Heart left ventricle (tissue), 16 donors: ENCODE data around the gene SAMD10. TPM values are rescaled to one million over a fixed set of nuclear protein-coding genes. Genes with fewer than 3 reads are reported as not detected.

Experiments used
- ATAC-seq, 4 donors: fragments of 200-7000 bp; cut with Tn5 transposase; one replicate each; pipeline ENCODE4 v1.9.1; 2020 to 2022; ENCODE audit warnings: moderate library complexity in 4 of 4, mild to moderate bottlenecking in 3 of 4, moderate number of reproducible peaks in 1 of 4
- DNase-seq, 5 donors: peaks; one replicate each; pipeline ENCODE4 v3.0.0-alpha.2; 2020
- H3K27ac ChIP-seq, 12 donors: fragments of 200-600 bp; sonication (generic) in 4 of 12; one replicate each; pipeline versions ENCODE4 v1.5.0 to v1.8.0; 2016 to 2022; ENCODE audit warnings: mild to moderate bottlenecking in 2 of 12
- H3K27me3 ChIP-seq, 9 donors: fragments of 200-600 bp; sonication (generic) in 2 of 9; one replicate each; pipeline versions ENCODE4 v1.5.1 to v1.8.0; 2016 to 2022; ENCODE audit warnings: mild to moderate bottlenecking in 3 of 9
- H3K36me3 ChIP-seq, 9 donors: fragments of 200-600 bp; sonication (generic) in 2 of 9; one replicate each; pipeline versions ENCODE4 v1.5.0 to v1.8.0; 2018 to 2022; ENCODE audit warnings: mild to moderate bottlenecking in 2 of 9
- H3K4me1 ChIP-seq, 12 donors: fragments of 200-600 bp; sonication (generic) in 4 of 12; one replicate each; pipeline versions ENCODE4 v1.5.0 to v1.8.0; 2016 to 2022; ENCODE audit warnings: mild to moderate bottlenecking in 3 of 12
- H3K4me3 ChIP-seq, 12 donors: fragments of 200-600 bp; sonication (generic) in 4 of 12; one replicate each; pipeline versions ENCODE4 v1.5.0 to v1.8.0; 2017 to 2022; ENCODE audit warnings: mild to moderate bottlenecking in 9 of 12, moderate library complexity in 4 of 12
- H3K9me3 ChIP-seq, 12 donors: fragments of 200-600 bp; sonication (generic) in 4 of 12; one replicate each; pipeline versions ENCODE4 v1.5.0 to v1.8.0; 2016 to 2022; ENCODE audit warnings: mild to moderate bottlenecking in 1 of 12
- CTCF ChIP-seq, 12 donors: fragments of 200-600 bp; sonication (generic) in 4 of 12; IDR thresholded peaks; one replicate each; pipeline versions ENCODE4 v1.5.0 to v1.8.0; 2018 to 2022; ENCODE audit warnings: antibody characterized with exemption in 12 of 12, mild to moderate bottlenecking in 5 of 12
- POLR2A ChIP-seq, 2 donors: fragments of 450-650 bp; IDR thresholded peaks; one replicate each; pipeline ENCODE4 v1.6.1; 2017; ENCODE audit warnings: antibody characterized with exemption in 2 of 2, mild to moderate bottlenecking in 2 of 2, moderate library complexity in 2 of 2
- WGBS, 4 donors: extraction: QIAGEN DNeasy Blood & Tissue Kit in 2 of 4; methylation state at CpG; one replicate each; pipeline versions ENCODE4 v1.1.5 to v1.1.7; 2013 to 2018; 5-methylcytosine and 5-hydroxymethylcytosine counted together
- intact Hi-C, 10 donors: fragments of 100-400 bp; cut with DNase I; formaldehyde crosslinking; loops; one replicate each; pipeline versions ENCODE4 v1.11.1 to v1.14.2; 2022
- polyA plus RNA-seq, 2 donors: library from polyadenylated mRNA; stranded (reverse); fragments of 200-250 nt; gene quantifications; one replicate each; pipeline ENCODE4 v1.2.3, GENCODE V29; 2013
- total RNA-seq, 9 donors: library from RNA; depleted of rRNA in 2 of 9; stranded (reverse); fragments of >200 nt in 2 of 9; fragmentation: NEBNext Ultra II Directional in 3 of 9; extraction: Animal tissue kit (Norgen Biotek cat#: 25700) in 3 of 9; gene quantifications; one replicate each; pipeline versions ENCODE4 v1.1.0 to v1.2.4, GENCODE V29; 2016 to 2023
- donor health status: ischemic (EF 13 %, LVEDD 7.1; RV severe dilation, severe dysfunction).
- donor health status: healthy with polysubstance abuse.
- donor health status: DM: no; HTN: yes; CAD: no.
- donor health status: DM: no; HTN: no; CAD: no.
- donor health status: ischemic (EF 25% LVEDD 6.9; RV normal size, moderate dysfunction).
- donor health status: ischemic (EF 25% LVEDD 5.7; RV mildly dilated, moderate dysfunction).
- donor health status: healthy.
- donor health status: DM: yes; HTN: yes; CAD: no.
- donor health status: ischemic (EF 35%, LVEDD 5.7; RV mildly dilated, moderate dysfunction).
- donor health status: nonischemic (EF 11% LVEDD 7.7; RV severe dilation, severe dysfunction).
- donor health status: DM: yes; HTN: yes; CAD: no.
- donor health status: PGD.
- donor health status: ischemic (EF 29% LVEDD 5.4; RV normal size, mild dysfunction).
- donor health status: nonischemic (EF 23%, LVEDD 6.1; RV moderate dilation, normal function).

The SAMD10 gene
- total and polyA plus RNA-seq, 11 donors: 3.1 to 6.3 (median 4.7) TPM

DNA sequence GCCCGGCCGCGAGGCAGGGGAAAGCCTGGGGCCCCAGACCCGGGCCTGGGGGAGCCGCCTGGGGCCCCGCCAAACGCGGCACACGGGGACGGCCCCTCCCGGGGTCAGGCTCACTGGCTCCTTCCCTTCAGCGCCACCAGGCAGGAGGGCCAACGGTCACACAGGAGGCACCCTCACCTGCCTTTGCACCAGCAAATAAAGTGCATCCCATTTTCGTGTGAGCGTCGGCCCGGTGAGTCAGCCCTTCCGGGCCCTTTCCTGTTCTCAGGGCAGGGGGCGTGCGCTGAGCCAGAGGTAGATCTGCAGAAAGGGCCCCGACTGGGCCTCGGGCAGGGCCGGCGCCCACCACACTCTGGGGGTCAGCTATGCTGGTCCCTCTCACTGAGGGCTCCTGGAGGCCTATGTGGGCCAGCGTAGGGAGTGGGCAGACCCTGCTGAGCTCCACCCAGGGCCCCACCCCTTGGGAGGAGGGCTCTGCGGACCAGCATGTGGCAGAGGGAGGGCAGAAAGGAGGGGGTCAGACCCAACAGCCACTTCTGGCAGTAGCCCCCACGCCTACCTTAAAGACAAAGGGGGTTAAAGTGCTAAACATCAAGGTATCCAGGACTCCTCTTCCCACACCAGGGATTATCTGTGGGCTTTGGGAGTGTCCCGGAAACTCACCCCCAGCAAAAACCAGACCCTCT, 22.3 kb downstream of the SAMD10 start:
- WGBS, 4 donors: 6 to 12% (median 8%) methylated on average over 19 to 28 of the region's 28 CpGs
- peak in 3 of 12 donors; percentile 7 to 15 (median 7) for TF ChIP-seq CTCF (IDR thresholded peaks at IDR 0.05)
- peak in 1 of 2 donors; percentile 29 for TF ChIP-seq POLR2A (IDR thresholded peaks at IDR 0.05)
- Histone ChIP-seq H3K9me3 (no peaks in the 10 kb centered on the region), H3K4me3 (peak overlapping the region; percentile 19 to 100 (median 90)), H3K27ac (peak overlapping the region in 11 of 12 donors; percentile 7 to 98 (median 38)), H3K27me3 (no peaks in the 10 kb centered on the region), H3K4me1 (peaks cover 0 to 52% (median 43%) of the 10 kb centered on the region in 12 donors), H3K36me3 (peaks cover 0 to 33% (median 14%) of the 10 kb centered on the region in 9 donors)
- ATAC-seq (peak; percentile 38 to 54 (median 50)), DNase-seq (peak in 4 of 5 donors; percentile 66 to 78 (median 68))
- intact Hi-C loops: no loop called here

DNA sequence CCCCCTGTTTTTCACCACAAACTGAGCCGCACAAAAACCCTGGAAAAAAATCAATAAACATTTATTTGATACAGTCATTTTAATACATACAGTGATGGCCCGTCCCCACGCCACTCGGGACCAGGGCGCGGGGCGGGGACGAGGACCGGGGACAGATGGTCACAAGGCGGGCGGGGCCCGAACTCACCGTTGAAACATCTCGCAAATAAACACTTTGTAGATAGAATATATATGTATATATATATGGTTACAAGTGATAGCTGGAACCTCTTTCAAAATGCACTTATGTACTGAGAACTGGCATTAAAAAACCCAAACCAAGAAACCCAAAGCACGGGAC, 22.8 kb downstream of the SAMD10 start:
- H3K4me1 ChIP-seq: peaks cover 0 to 57% (median 48%) of the 10 kb centered on the region in 12 donors

DNA sequence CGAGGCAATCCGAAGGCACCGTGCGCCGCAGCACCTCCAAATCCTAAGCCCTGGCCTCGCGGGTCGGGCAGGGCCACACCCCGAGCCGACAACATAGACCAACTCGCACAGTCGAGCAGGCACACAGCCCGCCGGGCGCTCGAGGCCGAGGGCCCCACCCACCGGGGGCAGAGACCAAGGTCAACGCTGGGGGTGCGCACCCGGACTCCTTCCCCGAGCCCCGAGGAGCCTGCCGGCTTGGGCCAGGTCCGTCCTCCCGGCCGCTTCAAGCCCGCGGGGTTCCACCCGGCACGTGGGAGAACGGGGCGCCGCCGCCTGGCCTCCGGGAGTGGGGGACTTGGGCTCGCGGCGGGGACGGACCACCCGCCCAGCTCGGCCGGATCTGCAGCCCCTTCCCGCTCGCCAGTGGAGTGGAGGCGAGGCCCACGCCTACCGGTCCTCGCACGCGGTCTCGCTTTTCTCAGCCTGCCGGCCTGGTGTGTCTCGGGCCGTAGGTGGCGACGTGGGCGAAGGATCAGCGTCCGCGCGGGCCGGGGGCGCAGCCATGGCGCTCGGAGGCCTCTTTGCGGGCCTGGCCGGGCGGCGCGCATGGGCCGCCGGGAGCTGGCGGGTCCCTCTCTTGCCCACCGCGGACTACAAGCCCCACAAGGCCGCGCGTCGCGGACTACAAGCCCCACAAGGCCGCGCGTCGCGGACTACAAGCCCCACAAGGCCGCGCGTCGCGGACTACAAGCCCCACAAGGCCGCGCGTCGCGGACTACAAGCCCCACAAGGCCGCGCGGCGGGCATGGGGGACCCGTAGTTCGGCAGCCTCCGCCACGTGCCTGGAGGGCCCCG, 23.4 kb downstream of the SAMD10 start, which contains the start of gene UCKL1:
UCKL1 (minus strand) TSS at position 590 of the 837 bp plus-strand sequence; CDS start at position 546, 44 bp downstream.
- intact Hi-C loops: loop anchor here in 1 of 10 donors (2.0 kb wide), 1 partner anchor 47 kb away; no protein-coding TSS in a partner anchor
- WGBS, 4 donors: 0 to 1% (median 0%) methylated on average over 38 to 105 of the region's 105 CpGs
- peak; percentile 56 to 85 (median 82) for ATAC-seq
- Histone ChIP-seq H3K9me3 (no peaks in the 10 kb centered on the region), H3K27ac (peak within 1 kb of the TSS; percentile 88 to 99 (median 98)), H3K4me1 (peaks cover 0 to 63% (median 52%) of the 10 kb centered on the region in 12 donors), H3K36me3 (peaks cover 0 to 22% (median 9%) of the 10 kb centered on the region in 9 donors), H3K27me3 (no peaks in the 10 kb centered on the region), H3K4me3 (peak within 1 kb of the TSS; percentile 58 to 100 (median 96))
- peak in 5 of 12 donors; percentile 1 to 27 (median 10) for TF ChIP-seq CTCF (IDR thresholded peaks at IDR 0.05)
- TF ChIP-seq POLR2A (IDR thresholded peaks at IDR 0.05): peak; percentile 31 to 91
- peak; percentile 93 to 96 (median 95) for DNase-seq

More for the DNA sequence above, 22.8 kb downstream of the SAMD10 start:
- ATAC-seq (peak in 1 of 4 donors; percentile 3), DNase-seq (no peak)
- intact Hi-C loops: no loop called here
- TF ChIP-seq POLR2A (IDR thresholded peaks at IDR 0.05): no peak
- no peak for TF ChIP-seq CTCF (IDR thresholded peaks at IDR 0.05)
- Histone ChIP-seq H3K27ac (peak overlapping the region in 11 of 12 donors; percentile 7 to 98 (median 38)), H3K4me3 (peak overlapping the region; percentile 19 to 100 (median 90)), H3K9me3 (no peaks in the 10 kb centered on the region), H3K36me3 (peaks cover 0 to 27% (median 14%) of the 10 kb centered on the region in 9 donors), H3K27me3 (no peaks in the 10 kb centered on the region)
- 1 to 7% (median 2%) methylated on average over 15 of the region's 15 CpGs for WGBS, 4 donors
